Astrocyte of the spinal cord (primary cell): ENCODE results near the gene CERT1.

Source experiments
- DNase-seq: peaks from one replicate; pipeline ENCODE4 v3.0.0; 2011; ENCODE audit warnings: low read depth, low spot score
- H3K4me3 ChIP-seq: 2 replicates; pipeline ENCODE4 v1.5.1; 2011; ENCODE audit warnings: low read depth, mild to moderate bottlenecking, low read length, moderate library complexity
- CTCF ChIP-seq: IDR thresholded peaks from 2 replicates; pipeline ENCODE4 v1.5.1; 2012; ENCODE audit warnings: low read depth, mild to moderate bottlenecking, low read length, inconsistent platforms
- in situ Hi-C: cut with HindIII; loops from 2 replicates; pipeline ENCODE4 v1.10.0; 2017; ENCODE audit warnings: low sequenced_read_pairs

CERT1 gene

GRCh38 chr5:75361310-75361709, 150.1 kb downstream of the CERT1 start:
- H3K4me3 ChIP-seq: no peak overlapping the region
- no peak for DNase-seq
- in situ Hi-C loops: no loop called here
- TF ChIP-seq CTCF: no peak

- in situ Hi-C loops: no loop called here
- no peak for DNase-seq
These were observed 153.3 kb downstream of the CERT1 start for GRCh38 chr5:75358117-75358516.

GRCh38 chr5:75356719-75357118, 154.7 kb downstream of the CERT1 start:
- in situ Hi-C loops: no loop called here
- H3K4me3 ChIP-seq: no peak overlapping the region
- DNase-seq: no peak
- TF ChIP-seq CTCF: no peak

More at GRCh38 chr5:75358117-75358516, 153.3 kb downstream of the CERT1 start:
- H3K4me3 ChIP-seq: no peak overlapping the region
- TF ChIP-seq CTCF: no peak

GRCh38 chr5:75355236-75355635, 156.2 kb downstream of the CERT1 start:
- in situ Hi-C loops: no loop called here
- DNase-seq: no peak
- no peak for TF ChIP-seq CTCF
- H3K4me3 ChIP-seq: no peak overlapping the region

GRCh38 chr5:75351139-75351926, 160.1 kb downstream of the CERT1 start:
- in situ Hi-C loops: no loop called here

GRCh38 chr5:75349663-75350062, 161.8 kb downstream of the CERT1 start:
- in situ Hi-C loops: no loop called here
- no peak for DNase-seq
- no peak for TF ChIP-seq CTCF
- H3K4me3 ChIP-seq: no peak overlapping the region

More at GRCh38 chr5:75351139-75351926, 160.1 kb downstream of the CERT1 start:
- H3K4me3 ChIP-seq: no peak overlapping the region
- TF ChIP-seq CTCF: no peak
- DNase-seq: no peak
